DND-41 (cell line): Measurements from ENCODE around the gene AUTS2.

Experiments
- ATAC-seq: fragments of 200-7000 bp; cut with Tn5 transposase; 3 replicates; pipeline ENCODE4 v1.9.1; 2021; ENCODE audit warnings: low read depth; ENCODE audit not compliant: insufficient read depth
- DNase-seq: peaks from one replicate; pipeline ENCODE4 v3.0.0-alpha.2; 2020
- H2AFZ ChIP-seq: 2 replicates; pipeline ENCODE4 v1.6.0; 2012; ENCODE audit warnings: low read depth, low read length
- H3K27ac ChIP-seq: 2 replicates; pipeline ENCODE4 v1.5.1; 2012; ENCODE audit warnings: low read length, inconsistent platforms
- H3K27me3 ChIP-seq: fragments of 200-600 bp; sonication (generic); 2 replicates; pipeline ENCODE4 v1.6.0; 2012; ENCODE audit warnings: low read length, mild to moderate bottlenecking, inconsistent platforms; ENCODE audit not compliant: insufficient read depth, poor library complexity
- H3K36me3 ChIP-seq: 2 replicates; pipeline ENCODE4 v1.5.1; 2012; ENCODE audit warnings: low read length, inconsistent platforms; ENCODE audit not compliant: insufficient read depth
- H3K4me1 ChIP-seq: 2 replicates; pipeline ENCODE4 v1.5.1; 2012; ENCODE audit warnings: mild to moderate bottlenecking, low read length; ENCODE audit not compliant: insufficient read depth
- H3K4me2 ChIP-seq: 2 replicates; pipeline ENCODE4 v1.6.0; 2012; ENCODE audit warnings: mild to moderate bottlenecking, moderate library complexity, low read length, inconsistent platforms; ENCODE audit not compliant: insufficient read depth
- H3K4me3 ChIP-seq, 2 experiments: fragments of 200-600 bp in 1 of 2; shearing (Covaris generic) in 1 of 2; 2 replicates each; pipeline ENCODE4 v1.5.1; 2012 to 2016; ENCODE audit warnings: inconsistent platforms in 2 of 2, low read length in 2 of 2, mild to moderate bottlenecking in 2 of 2, low read depth in 1 of 2, moderate library complexity in 1 of 2
- H3K79me2 ChIP-seq: 2 replicates; pipeline ENCODE4 v1.6.0; 2012; ENCODE audit warnings: low read length, inconsistent platforms; ENCODE audit not compliant: insufficient read depth
- H3K9ac ChIP-seq: 2 replicates; pipeline ENCODE4 v1.6.0; 2012; ENCODE audit warnings: low read depth, mild to moderate bottlenecking, inconsistent platforms, low read length, moderate library complexity
- H3K9me3 ChIP-seq: 2 replicates; pipeline ENCODE4 v1.5.1; 2012; ENCODE audit warnings: low read length, moderate library complexity, mild to moderate bottlenecking, inconsistent platforms; ENCODE audit not compliant: insufficient read depth, severe bottlenecking
- H4K20me1 ChIP-seq: 2 replicates; pipeline ENCODE4 v1.6.0; 2012; ENCODE audit warnings: low read length; ENCODE audit not compliant: insufficient read depth
- CTCF ChIP-seq: IDR thresholded peaks from 2 replicates; pipeline ENCODE4 v1.5.1; 2012; ENCODE audit warnings: borderline replicate concordance, low read length, moderate library complexity, mild to moderate bottlenecking; ENCODE audit not compliant: poor library complexity, severe bottlenecking; ENCODE audit errors: extremely low read depth
- EZH2 ChIP-seq: IDR thresholded peaks from 3 replicates; pipeline ENCODE4 v1.6.1; 2012; ENCODE audit warnings: borderline replicate concordance, low read depth, mild to moderate bottlenecking, moderate library complexity, low read length, inconsistent platforms; ENCODE audit not compliant: severe bottlenecking

Gene AUTS2

GRCh38 chr7:70704831-70705346 lies 1106.6 kb downstream of the AUTS2 start:
- Histone ChIP-seq H3K4me2 (no peak overlapping the region), H4K20me1 (peaks cover 76% of the 10 kb centered on the region), H3K36me3 (peaks cover 57% of the 10 kb centered on the region), H3K79me2 (peaks cover 98% of the 10 kb centered on the region), H3K9me3 (no peaks in the 10 kb centered on the region), H3K4me1 (peaks cover 23% of the 10 kb centered on the region), H3K27ac (no peak overlapping the region), H2AFZ (no peak overlapping the region), H3K4me3 (no peak overlapping the region), H3K27me3 (no peaks in the 10 kb centered on the region), H3K9ac (no peak overlapping the region)
- no peak for DNase-seq
- ATAC-seq = no peak
- TF ChIP-seq CTCF = no peak
- no peak for TF ChIP-seq EZH2

GRCh38 chr7:70706204-70706603 lies 1107.9 kb downstream of the AUTS2 start:
- peaks cover 10% of the 10 kb centered on the region for H3K4me1 ChIP-seq
- no peak overlapping the region for H3K27ac ChIP-seq
- H3K4me3 ChIP-seq = no peak overlapping the region
- DNase-seq (no peak), ATAC-seq (no peak)
- H2AFZ ChIP-seq = no peak overlapping the region
- no peak overlapping the region for H3K9ac ChIP-seq
- TF ChIP-seq EZH2 = no peak
- no peak for TF ChIP-seq CTCF
- peaks cover 61% of the 10 kb centered on the region for H3K36me3 ChIP-seq
- H4K20me1 ChIP-seq = peaks cover 78% of the 10 kb centered on the region
- no peaks in the 10 kb centered on the region for H3K27me3 ChIP-seq
- peaks cover 98% of the 10 kb centered on the region for H3K79me2 ChIP-seq
- H3K9me3 ChIP-seq = no peaks in the 10 kb centered on the region
- no peak overlapping the region for H3K4me2 ChIP-seq

GRCh38 chr7:70706698-70707097 lies 1108.4 kb downstream of the AUTS2 start:
- peaks cover 5% of the 10 kb centered on the region; the same call in 1 of the 2 replicates for H3K4me1 ChIP-seq

More at GRCh38 chr7:70706698-70707097, 1108.4 kb downstream of the AUTS2 start:
- Histone ChIP-seq H3K4me3 (no peak overlapping the region), H3K27me3 (no peaks in the 10 kb centered on the region), H2AFZ (no peak overlapping the region), H4K20me1 (peaks cover 78% of the 10 kb centered on the region), H3K79me2 (peaks cover 98% of the 10 kb centered on the region), H3K9me3 (no peaks in the 10 kb centered on the region), H3K36me3 (peaks cover 61% of the 10 kb centered on the region), H3K9ac (no peak overlapping the region), H3K4me2 (no peak overlapping the region), H3K27ac (no peak overlapping the region)
- no peak for TF ChIP-seq CTCF
- no peak for TF ChIP-seq EZH2
- ATAC-seq = no peak
- DNase-seq = no peak
